ENCODE results near the gene KLHDC7A.

The KLHDC7A gene

GRCh38 chr1:18463984-18464664 is 16.6 kb upstream of the KLHDC7A start:
- DNase-seq (ENCODE audit: low read depth), result no peak

DNA sequence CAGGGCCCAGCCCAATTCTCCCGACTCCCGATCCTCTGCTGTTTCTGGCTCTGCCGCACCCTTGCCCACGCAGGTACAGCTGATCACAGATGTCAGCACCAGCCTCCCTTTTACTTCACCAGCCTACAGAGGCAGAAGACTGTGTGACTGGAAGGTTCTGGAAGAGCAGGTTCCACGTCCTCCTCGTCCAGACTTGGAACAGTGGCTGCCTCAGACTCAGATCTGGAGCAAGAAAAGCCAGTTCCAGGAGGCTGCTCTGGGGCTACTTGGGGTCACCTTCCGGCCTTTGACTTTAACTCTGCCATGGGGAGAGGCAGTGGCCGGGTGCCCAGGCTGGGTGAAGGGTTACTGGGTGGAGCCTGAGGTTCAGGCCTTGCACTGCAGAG is 16.1 kb upstream of the KLHDC7A start:
- TF ChIP-seq, protein P1, sequence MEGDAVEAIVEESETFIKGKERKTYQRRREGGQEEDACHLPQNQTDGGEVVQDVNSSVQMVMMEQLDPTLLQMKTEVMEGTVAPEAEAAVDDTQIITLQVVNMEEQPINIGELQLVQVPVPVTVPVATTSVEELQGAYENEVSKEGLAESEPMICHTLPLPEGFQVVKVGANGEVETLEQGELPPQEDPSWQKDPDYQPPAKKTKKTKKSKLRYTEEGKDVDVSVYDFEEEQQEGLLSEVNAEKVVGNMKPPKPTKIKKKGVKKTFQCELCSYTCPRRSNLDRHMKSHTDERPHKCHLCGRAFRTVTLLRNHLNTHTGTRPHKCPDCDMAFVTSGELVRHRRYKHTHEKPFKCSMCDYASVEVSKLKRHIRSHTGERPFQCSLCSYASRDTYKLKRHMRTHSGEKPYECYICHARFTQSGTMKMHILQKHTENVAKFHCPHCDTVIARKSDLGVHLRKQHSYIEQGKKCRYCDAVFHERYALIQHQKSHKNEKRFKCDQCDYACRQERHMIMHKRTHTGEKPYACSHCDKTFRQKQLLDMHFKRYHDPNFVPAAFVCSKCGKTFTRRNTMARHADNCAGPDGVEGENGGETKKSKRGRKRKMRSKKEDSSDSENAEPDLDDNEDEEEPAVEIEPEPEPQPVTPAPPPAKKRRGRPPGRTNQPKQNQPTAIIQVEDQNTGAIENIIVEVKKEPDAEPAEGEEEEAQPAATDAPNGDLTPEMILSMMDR (IDR thresholded peaks at IDR 0.05; ENCODE audit: low read depth, low read length, missing control alignments), result no peak
- DNase-seq (ENCODE audit: low read depth), result no peak
- H3K4me3 ChIP-seq (ENCODE audit: low read depth, low read length), result no peak overlapping the region

More at GRCh38 chr1:18463984-18464664, 16.6 kb upstream of the KLHDC7A start:
- TF ChIP-seq, protein P1 (IDR thresholded peaks at IDR 0.05; ENCODE audit: low read depth, low read length, missing control alignments), result no peak
- no peak overlapping the region for H3K4me3 ChIP-seq (ENCODE audit: low read depth, low read length)

GRCh38 chr1:18466676-18467075 is 14.1 kb upstream of the KLHDC7A start:
- H3K4me3 ChIP-seq (ENCODE audit: low read depth, low read length), result no peak overlapping the region
- DNase-seq (ENCODE audit: low read depth), result no peak
- TF ChIP-seq, protein P1 (IDR thresholded peaks at IDR 0.05; ENCODE audit: low read depth, low read length, missing control alignments), result no peak

- H3K4me3 ChIP-seq (ENCODE audit: low read depth, low read length), result no peak overlapping the region
- DNase-seq (ENCODE audit: low read depth), result no peak
- TF ChIP-seq, protein P1 (IDR thresholded peaks at IDR 0.05; ENCODE audit: low read depth, low read length, missing control alignments), result no peak
Observed at GRCh38 chr1:18468570-18468969, 12.2 kb upstream of the KLHDC7A start.

GRCh38 chr1:18469514-18469913 is 11.2 kb upstream of the KLHDC7A start:
- TF ChIP-seq, protein P1 (IDR thresholded peaks at IDR 0.05; ENCODE audit: low read depth, low read length, missing control alignments), result no peak
- H3K4me3 ChIP-seq (ENCODE audit: low read depth, low read length), result no peak overlapping the region
- no peak for DNase-seq (ENCODE audit: low read depth)

- no peak for DNase-seq (ENCODE audit: low read depth)
- no peak overlapping the region for H3K4me3 ChIP-seq (ENCODE audit: low read depth, low read length)
- TF ChIP-seq, protein P1 (IDR thresholded peaks at IDR 0.05; ENCODE audit: low read depth, low read length, missing control alignments), result no peak
Observed at GRCh38 chr1:18470671-18471355, 9.9 kb upstream of the KLHDC7A start.

Data from GM12864 (cell line).